Endodermal cell (in vitro differentiated cells): Measurements from ENCODE around the gene SCAMP1. TPM values are rescaled to one million over a fixed set of nuclear protein-coding genes. Genes with fewer than 3 reads are reported as not detected.

Experiments
- DNase-seq: peaks from one replicate; pipeline ENCODE4 v3.0.0-alpha.2; 2017
- H3K27ac ChIP-seq: 2 replicates; pipeline ENCODE4 v1.5.1; 2013; ENCODE audit warnings: mild to moderate bottlenecking, low read depth, low read length, moderate library complexity
- H3K27me3 ChIP-seq: 2 replicates; pipeline ENCODE4 v1.6.1; 2013; ENCODE audit warnings: mild to moderate bottlenecking, low read length, moderate library complexity; ENCODE audit not compliant: insufficient read depth, control insufficient read depth, poor library complexity, severe bottlenecking
- H3K36me3 ChIP-seq: 2 replicates; pipeline ENCODE4 v1.7.0; 2013; ENCODE audit warnings: mild to moderate bottlenecking, low read length, moderate library complexity; ENCODE audit not compliant: control insufficient read depth, insufficient read depth
- H3K4me1 ChIP-seq: one replicate; pipeline ENCODE4 v1.7.0; 2013; ENCODE audit warnings: low read length; ENCODE audit not compliant: control insufficient read depth, insufficient read depth
- H3K4me3 ChIP-seq: 2 replicates; pipeline ENCODE4 v1.5.1; 2013; ENCODE audit warnings: mild to moderate bottlenecking, low read length, moderate library complexity
- H3K9ac ChIP-seq: 2 replicates; pipeline ENCODE4 v1.6.1; 2013; ENCODE audit warnings: mild to moderate bottlenecking, low read length, moderate library complexity; ENCODE audit not compliant: poor library complexity, severe bottlenecking; ENCODE audit errors: extremely low read depth
- H3K9me3 ChIP-seq: 2 replicates; pipeline ENCODE4 v1.6.1; 2013; ENCODE audit warnings: mild to moderate bottlenecking, low read length, moderate library complexity; ENCODE audit not compliant: control insufficient read depth
- H3K27ac Mint-ChIP-seq: 2 replicates; pipeline ENCODE4 v1.8.0; 2020; ENCODE audit warnings: mixed read lengths
- H3K27me3 Mint-ChIP-seq: 2 replicates; pipeline ENCODE4 v1.8.0; 2021; ENCODE audit warnings: mild to moderate bottlenecking, mixed read lengths; ENCODE audit not compliant: insufficient read depth
- H3K36me3 Mint-ChIP-seq: 2 replicates; pipeline ENCODE4 v1.8.0; 2020; ENCODE audit warnings: low read depth, mixed read lengths
- H3K4me1 Mint-ChIP-seq: 2 replicates; pipeline ENCODE4 v1.8.0; 2020; ENCODE audit warnings: mixed read lengths
- H3K4me3 Mint-ChIP-seq: 2 replicates; pipeline ENCODE4 v1.8.0; 2020; ENCODE audit warnings: mild to moderate bottlenecking, moderate library complexity, mixed read lengths
- H3K9me3 Mint-ChIP-seq: 2 replicates; pipeline ENCODE4 v1.8.0; 2020; ENCODE audit warnings: mild to moderate bottlenecking, mixed read lengths
- WGBS, 2 experiments: methylation state at CpG; one replicate each; pipeline versions ENCODE4 v1.1.5 to v1.1.7; 2013; ENCODE audit warnings: missing lambda C conversion rate in 2 of 2, mixed read lengths in 1 of 2; ENCODE audit not compliant: insufficient coverage in 1 of 2, insufficient read length in 1 of 2; 5-methylcytosine and 5-hydroxymethylcytosine counted together
- total RNA-seq, 2 donors: library from RNA; stranded (reverse); fragmentation: NEBNext Ultra II Directional in 1 of 2; extraction: Animal tissue kit (Norgen Biotek cat#: 25700) in 1 of 2; gene quantifications; 2 replicates in 1 of 2; 3 replicates in 1 of 2; pipeline ENCODE4 v1.2.1, GENCODE V29; 2021
- TF ChIP-seq, protein P1 (sequence below): fragments of 200-600 bp; sonication (generic); conservative IDR thresholded peaks from 2 replicates; pipeline ENCODE4 v1.5.0; 2021; ENCODE audit warnings: antibody characterized with exemption, mild to moderate bottlenecking

SCAMP1 gene
- total RNA-seq, 2 donors from 2014 or later: 53.3 to 56.4 TPM

DNA sequence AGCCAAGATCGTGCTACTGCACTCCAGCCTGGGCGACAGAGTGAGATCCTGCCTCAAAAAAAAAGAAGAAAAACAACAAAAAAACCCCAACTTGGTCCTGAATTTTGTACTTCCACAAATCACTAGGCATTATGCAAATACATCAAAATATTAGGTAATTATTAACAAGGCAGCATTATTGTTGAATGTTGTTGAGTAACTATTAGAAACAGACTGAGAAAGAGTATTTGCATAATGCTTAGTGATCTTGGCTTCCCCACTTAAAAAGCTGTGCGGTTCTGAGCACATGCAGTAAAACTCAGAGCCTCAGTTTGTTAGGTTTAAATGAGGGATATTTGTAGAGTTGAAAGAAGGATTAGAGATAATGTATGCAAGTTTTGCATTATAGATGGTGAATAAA is 64.2 kb downstream of the SCAMP1 start:
- no peak overlapping the region for H3K4me3 Mint-ChIP-seq
- H3K36me3 Mint-ChIP-seq: peaks cover 53% of the 10 kb centered on the region
- Histone ChIP-seq H3K27ac (no peak overlapping the region), H3K9ac (no peak overlapping the region), H3K36me3 (peaks cover 29% of the 10 kb centered on the region), H3K9me3 (no peaks in the 10 kb centered on the region), H3K4me1 (no peaks in the 10 kb centered on the region), H3K27me3 (no peaks in the 10 kb centered on the region), H3K4me3 (no peak overlapping the region)
- H3K4me1 Mint-ChIP-seq: no peaks in the 10 kb centered on the region
- TF ChIP-seq, protein P1, sequence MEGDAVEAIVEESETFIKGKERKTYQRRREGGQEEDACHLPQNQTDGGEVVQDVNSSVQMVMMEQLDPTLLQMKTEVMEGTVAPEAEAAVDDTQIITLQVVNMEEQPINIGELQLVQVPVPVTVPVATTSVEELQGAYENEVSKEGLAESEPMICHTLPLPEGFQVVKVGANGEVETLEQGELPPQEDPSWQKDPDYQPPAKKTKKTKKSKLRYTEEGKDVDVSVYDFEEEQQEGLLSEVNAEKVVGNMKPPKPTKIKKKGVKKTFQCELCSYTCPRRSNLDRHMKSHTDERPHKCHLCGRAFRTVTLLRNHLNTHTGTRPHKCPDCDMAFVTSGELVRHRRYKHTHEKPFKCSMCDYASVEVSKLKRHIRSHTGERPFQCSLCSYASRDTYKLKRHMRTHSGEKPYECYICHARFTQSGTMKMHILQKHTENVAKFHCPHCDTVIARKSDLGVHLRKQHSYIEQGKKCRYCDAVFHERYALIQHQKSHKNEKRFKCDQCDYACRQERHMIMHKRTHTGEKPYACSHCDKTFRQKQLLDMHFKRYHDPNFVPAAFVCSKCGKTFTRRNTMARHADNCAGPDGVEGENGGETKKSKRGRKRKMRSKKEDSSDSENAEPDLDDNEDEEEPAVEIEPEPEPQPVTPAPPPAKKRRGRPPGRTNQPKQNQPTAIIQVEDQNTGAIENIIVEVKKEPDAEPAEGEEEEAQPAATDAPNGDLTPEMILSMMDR: no peak
- no peak overlapping the region for H3K27ac Mint-ChIP-seq
- H3K27me3 Mint-ChIP-seq: no peaks in the 10 kb centered on the region
- DNase-seq: no peak
- 98 to 100% methylated on average over 1 to 3 of the region's 3 CpGs for WGBS, 2 experiments
- peaks cover 5% of the 10 kb centered on the region for H3K9me3 Mint-ChIP-seq

DNA sequence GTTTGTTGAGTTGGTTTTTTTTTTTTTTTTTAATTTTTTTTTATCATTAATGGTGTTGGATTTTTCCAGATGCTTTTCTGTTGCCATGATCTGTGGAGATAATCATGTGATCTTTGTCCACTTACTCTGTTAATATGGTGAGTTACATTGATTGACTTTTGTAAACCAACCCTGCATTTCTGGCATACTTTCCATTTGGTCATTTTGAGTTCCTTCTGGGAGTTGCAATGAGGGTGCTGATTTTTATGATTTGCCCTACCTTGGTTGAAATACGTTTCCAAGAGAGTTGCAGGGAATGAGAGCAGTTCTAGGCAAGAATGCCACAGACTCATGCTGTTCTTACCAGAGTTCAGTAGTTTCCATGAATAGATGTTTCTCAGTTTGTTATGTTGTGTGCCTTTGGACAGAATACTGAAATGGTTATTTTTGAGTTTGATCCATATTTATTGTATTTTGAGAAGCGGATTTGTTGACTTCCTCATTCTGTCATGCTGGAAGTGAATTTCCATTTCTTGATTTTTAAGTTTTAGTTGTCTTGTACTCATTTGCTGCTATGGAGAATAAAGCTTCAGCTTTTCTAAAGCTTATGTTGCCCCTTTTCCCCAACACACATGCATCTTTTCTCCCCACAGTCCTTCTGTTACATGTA is 69.0 kb downstream of the SCAMP1 start:
- Histone ChIP-seq H3K27ac (no peak overlapping the region), H3K27me3 (no peaks in the 10 kb centered on the region), H3K9ac (no peak overlapping the region), H3K9me3 (no peaks in the 10 kb centered on the region), H3K36me3 (peaks cover 24% of the 10 kb centered on the region), H3K4me1 (peaks cover 6% of the 10 kb centered on the region), H3K4me3 (no peak overlapping the region)
- peaks cover 5% of the 10 kb centered on the region for H3K9me3 Mint-ChIP-seq
- peaks cover 36% of the 10 kb centered on the region for H3K36me3 Mint-ChIP-seq
- H3K4me3 Mint-ChIP-seq: no peak overlapping the region
- DNase-seq: no peak
- peaks cover 13% of the 10 kb centered on the region for H3K4me1 Mint-ChIP-seq
- H3K27ac Mint-ChIP-seq: no peak overlapping the region
- TF ChIP-seq, protein P1: no peak
- H3K27me3 Mint-ChIP-seq: no peaks in the 10 kb centered on the region
- WGBS, 2 experiments: 95% methylated on average over 2 of the region's 2 CpGs; no CpG with 5 or more reads in 1 of the 2 experiments

DNA sequence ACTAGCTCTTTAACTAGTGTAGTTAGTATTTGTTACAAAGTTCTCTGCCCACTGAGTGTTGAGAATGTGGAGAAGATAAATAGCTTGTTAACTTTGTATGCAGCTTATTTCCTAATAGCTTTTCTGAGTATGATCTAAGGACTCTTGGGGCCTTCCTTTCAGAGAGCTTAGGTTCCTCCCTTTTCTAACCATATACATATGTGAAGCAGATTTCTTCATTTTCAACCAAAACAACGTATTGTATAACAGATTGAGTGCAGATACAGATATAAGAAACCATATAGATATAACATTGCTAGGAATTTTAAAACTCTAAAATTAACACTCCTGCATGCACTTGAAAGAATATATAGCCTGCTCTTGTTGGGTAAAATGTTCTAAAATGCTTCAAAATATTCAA is 70.4 kb downstream of the SCAMP1 start:
- Mint-ChIP-seq H3K4me1 (peaks cover 13% of the 10 kb centered on the region), H3K27me3 (no peaks in the 10 kb centered on the region), H3K27ac (no peak overlapping the region), H3K4me3 (no peak overlapping the region), H3K9me3 (peaks cover 11% of the 10 kb centered on the region), H3K36me3 (peaks cover 36% of the 10 kb centered on the region)
- TF ChIP-seq, protein P1: no peak
- no peaks in the 10 kb centered on the region for H3K9me3 ChIP-seq
- H3K4me3 ChIP-seq: no peak overlapping the region
- peaks cover 6% of the 10 kb centered on the region for H3K4me1 ChIP-seq
- no peaks in the 10 kb centered on the region for H3K27me3 ChIP-seq
- WGBS, 2 experiments: 100% methylated on average over 1 of the region's 1 CpG; no CpG with 5 or more reads in 1 of the 2 experiments
- no peak for DNase-seq
- H3K9ac ChIP-seq: no peak overlapping the region
- peaks cover 22% of the 10 kb centered on the region for H3K36me3 ChIP-seq
- no peak overlapping the region for H3K27ac ChIP-seq
